ENCODE results near the gene AK4.

DNA sequence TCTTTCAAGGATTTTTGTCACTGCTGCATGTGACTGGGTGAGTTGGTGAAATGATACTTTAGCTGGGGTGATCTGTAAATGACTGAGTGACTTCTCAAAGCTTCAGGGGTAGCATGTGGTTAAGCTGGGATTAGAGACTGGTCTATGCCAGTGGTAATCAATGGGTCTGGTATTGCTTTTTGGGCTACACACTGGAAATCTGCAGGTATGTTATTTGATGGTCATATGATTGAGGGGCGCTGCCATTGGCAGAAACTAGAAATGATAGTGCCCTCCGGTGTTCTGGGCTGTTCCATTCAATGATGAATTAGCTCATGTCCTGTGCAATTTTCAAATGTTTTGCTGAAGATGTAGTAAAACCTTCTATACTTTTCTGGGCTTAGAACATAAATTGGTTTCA lies 121.6 kb downstream of the AK4 start:
- TF ChIP-seq, protein P1, sequence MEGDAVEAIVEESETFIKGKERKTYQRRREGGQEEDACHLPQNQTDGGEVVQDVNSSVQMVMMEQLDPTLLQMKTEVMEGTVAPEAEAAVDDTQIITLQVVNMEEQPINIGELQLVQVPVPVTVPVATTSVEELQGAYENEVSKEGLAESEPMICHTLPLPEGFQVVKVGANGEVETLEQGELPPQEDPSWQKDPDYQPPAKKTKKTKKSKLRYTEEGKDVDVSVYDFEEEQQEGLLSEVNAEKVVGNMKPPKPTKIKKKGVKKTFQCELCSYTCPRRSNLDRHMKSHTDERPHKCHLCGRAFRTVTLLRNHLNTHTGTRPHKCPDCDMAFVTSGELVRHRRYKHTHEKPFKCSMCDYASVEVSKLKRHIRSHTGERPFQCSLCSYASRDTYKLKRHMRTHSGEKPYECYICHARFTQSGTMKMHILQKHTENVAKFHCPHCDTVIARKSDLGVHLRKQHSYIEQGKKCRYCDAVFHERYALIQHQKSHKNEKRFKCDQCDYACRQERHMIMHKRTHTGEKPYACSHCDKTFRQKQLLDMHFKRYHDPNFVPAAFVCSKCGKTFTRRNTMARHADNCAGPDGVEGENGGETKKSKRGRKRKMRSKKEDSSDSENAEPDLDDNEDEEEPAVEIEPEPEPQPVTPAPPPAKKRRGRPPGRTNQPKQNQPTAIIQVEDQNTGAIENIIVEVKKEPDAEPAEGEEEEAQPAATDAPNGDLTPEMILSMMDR (conservative IDR thresholded peaks at IDR 0.05): no peak
- TF ChIP-seq EZH2 (IDR thresholded peaks at IDR 0.05; ENCODE audit: low read depth): no peak

All from PC-9 (cell line).